ENCODE data around the gene REM2.

REM2 gene

GRCh38 chr14:22883173-22883976, at the start of gene REM2:
Gene REM2, plus strand, starts transcription at chr14:22883222. Its CDS starts 66 bp downstream, at chr14:22883288.
- DNase-seq, result no peak

- DNase-seq, result no peak
These were observed 47.5 kb upstream of the REM2 start for GRCh38 chr14:22835505-22835904.

- no peak for DNase-seq
These were observed 46.5 kb upstream of the REM2 start, which contains the start of gene MMP14 for GRCh38 chr14:22836301-22837113. Gene MMP14, plus strand, starts transcription at chr14:22836585. Its CDS starts 233 bp downstream, at chr14:22836818.

GRCh38 chr14:22837114-22837749, 45.8 kb upstream of the REM2 start:
- DNase-seq, result no peak

GRCh38 chr14:22837750-22838538, 45.1 kb upstream of the REM2 start:
- no peak for DNase-seq

- no peak for DNase-seq
These were observed 44.4 kb upstream of the REM2 start for GRCh38 chr14:22838631-22839041.

- no peak for DNase-seq
These were observed 43.8 kb upstream of the REM2 start for GRCh38 chr14:22839159-22839779.

- no peak for DNase-seq
These were observed 41.7 kb upstream of the REM2 start for GRCh38 chr14:22841311-22841710.

GRCh38 chr14:22841769-22842168, 41.3 kb upstream of the REM2 start:
- no peak for DNase-seq

- no peak for DNase-seq
These were observed 40.6 kb upstream of the REM2 start for GRCh38 chr14:22842211-22843122.

GRCh38 chr14:22843123-22843925, 39.7 kb upstream of the REM2 start:
- DNase-seq, result no peak

GRCh38 chr14:22844221-22845102, 38.6 kb upstream of the REM2 start:
- DNase-seq, result no peak

- no peak for DNase-seq
These were observed 38.0 kb upstream of the REM2 start for GRCh38 chr14:22845103-22845394.

- DNase-seq, result no peak
These were observed 37.0 kb upstream of the REM2 start for GRCh38 chr14:22845821-22846625.

- no peak for DNase-seq
These were observed 36.2 kb upstream of the REM2 start for GRCh38 chr14:22846811-22847307.

GRCh38 chr14:22847661-22848341, 35.2 kb upstream of the REM2 start:
- DNase-seq, result no peak

- no peak for DNase-seq
These were observed 34.5 kb upstream of the REM2 start for GRCh38 chr14:22848351-22849164.

Data from activated CD4-positive, alpha-beta T cell treated with anti-CD3 and anti-CD28 coated beads, Interleukin-2, amount 50 U/mL, for 1 hour (primary cell).